Spleen (tissue), 11 donors: ENCODE results near the gene MEF2C. TPM values are rescaled to one million over a fixed set of nuclear protein-coding genes. Genes with fewer than 3 reads are reported as not detected.

ENCODE experiments used
- DNase-seq: peaks from one replicate; pipeline ENCODE4 v3.0.0-alpha.2; 2020
- H3K27ac ChIP-seq, 8 donors: fragments of 200-600 bp; sonication (generic) in 7 of 8; 1 replicate in 4 of 8; 2 replicates in 4 of 8; pipeline versions ENCODE4 v1.5.0 to v1.8.0; 2016 to 2021; ENCODE audit warnings: inconsistent platforms in 4 of 8, mild to moderate bottlenecking in 4 of 8, moderate library complexity in 1 of 8
- H3K27me3 ChIP-seq, 7 donors: fragments of 200-600 bp; sonication (generic) in 6 of 7; replicated peaks in 1 of 7; 1 replicate in 4 of 7; 2 replicates in 3 of 7; pipeline versions ENCODE4 v1.5.0 to v1.8.0; 2016 to 2021; ENCODE audit warnings: inconsistent platforms in 3 of 7, mild to moderate bottlenecking in 1 of 7
- H3K36me3 ChIP-seq, 6 donors: fragments of 200-600 bp; sonication (generic) in 5 of 6; 1 replicate in 4 of 6; 2 replicates in 2 of 6; pipeline versions ENCODE4 v1.5.0 to v1.8.0; 2016 to 2021; ENCODE audit warnings: inconsistent platforms in 2 of 6
- H3K4me1 ChIP-seq, 6 donors: fragments of 200-600 bp; sonication (generic) in 5 of 6; 1 replicate in 3 of 6; 2 replicates in 3 of 6; pipeline versions ENCODE4 v1.5.0 to v1.8.0; 2016 to 2021; ENCODE audit warnings: inconsistent platforms in 3 of 6
- H3K4me3 ChIP-seq, 8 donors: fragments of 200-600 bp; sonication (generic) in 7 of 8; 1 replicate in 4 of 8; 2 replicates in 4 of 8; pipeline versions ENCODE4 v1.5.0 to v1.8.0; 2016 to 2021; ENCODE audit warnings: inconsistent platforms in 4 of 8, mild to moderate bottlenecking in 4 of 8, moderate library complexity in 2 of 8
- H3K9me3 ChIP-seq, 8 donors: fragments of 200-600 bp; sonication (generic) in 7 of 8; 1 replicate in 4 of 8; 2 replicates in 4 of 8; pipeline versions ENCODE4 v1.5.0 to v1.8.0; 2016 to 2021; ENCODE audit warnings: inconsistent platforms in 4 of 8
- POLR2A ChIP-seq, 3 donors: fragments of 450-650 bp; IDR thresholded peaks; one replicate each; pipeline ENCODE4 v1.5.1; 2017; ENCODE audit warnings: antibody characterized with exemption in 3 of 3, mild to moderate bottlenecking in 1 of 3
- POLR2AphosphoS5 ChIP-seq, 3 donors: sonication (generic); formaldehyde crosslinking; IDR thresholded peaks; one replicate each; pipeline ENCODE4 v1.5.1; 2017; ENCODE audit warnings: antibody characterized with exemption in 3 of 3
- WGBS, 5 donors: extraction: QIAGEN DNeasy Blood & Tissue Kit in 3 of 5; methylation state at CpG; one replicate each; pipeline versions ENCODE4 v1.1.5 to v1.1.7; 2013 to 2018; 5-methylcytosine and 5-hydroxymethylcytosine counted together
- intact Hi-C: fragments of 100-400 bp; cut with DNase I; formaldehyde crosslinking; loops from one replicate; pipeline ENCODE4 v1.15.0; 2023; ENCODE audit warnings: low total_unique reads
- polyA plus RNA-seq, 3 donors: library from polyadenylated mRNA; stranded (reverse); fragments of 200-250 nt; gene quantifications; one replicate each; pipeline ENCODE4 v1.2.1, GENCODE V29; 2013
- total RNA-seq, 7 donors: library from RNA; depleted of rRNA in 3 of 7; stranded (reverse); fragments of >200 nt in 3 of 7; fragmentation: NEBNext Ultra II Directional in 4 of 7; extraction: Animal tissue kit (Norgen Biotek cat#: 25700) in 4 of 7; gene quantifications; one replicate each; pipeline versions ENCODE4 v1.1.0 to v1.2.1, GENCODE V29; 2016 to 2021
- TF ChIP-seq, protein P1 (sequence below), 11 experiments: fragments of 200-600 bp in 7 of 11; fragments of 450-650 bp in 4 of 11; sonication (generic) in 4 of 11; IDR thresholded peaks in 8 of 11; conservative IDR thresholded peaks in 3 of 11; 1 replicate in 7 of 11; 2 replicates in 4 of 11; pipeline versions ENCODE4 v1.4.0 to v1.8.0; 2016 to 2021; ENCODE audit warnings: antibody characterized with exemption in 11 of 11, inconsistent platforms in 4 of 11, mild to moderate bottlenecking in 1 of 11
- donor health status: healthy with polysubstance abuse.
- donor health status: DM: no; HTN: no; CAD: no; lungs with moderate emphysema.
- donor health status: DM: no; HTN: no; CAD: no.
- donor health status: Bipolar disorder and iron deficiency.
- donor health status: healthy.
- donor health status: DM: no; HTN: no; CAD: no.
- donor health status: DM: yes; HTN: yes; CAD: no.

MEF2C gene
- total and polyA plus RNA-seq, 10 donors: 19.3 to 153 (median 120) TPM

DNA sequence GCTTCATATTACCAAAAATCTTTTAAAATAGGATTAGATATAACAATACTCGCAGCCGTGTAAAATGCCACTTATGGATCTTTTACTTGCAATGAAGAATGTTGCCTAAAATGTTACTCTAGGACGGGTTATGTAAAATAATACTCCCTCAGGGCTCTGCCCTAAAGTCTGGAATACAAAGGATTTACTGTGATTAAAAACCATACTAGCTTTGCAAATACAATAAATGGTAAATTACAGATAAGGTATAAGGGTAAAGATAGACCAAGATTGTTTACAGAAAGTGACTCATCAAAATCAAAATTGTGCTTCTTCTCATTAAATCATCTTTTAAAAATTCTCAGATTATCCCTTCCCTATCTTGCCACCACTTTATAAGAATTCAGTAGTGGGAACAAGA, 163.6 kb downstream of the MEF2C start:
- Histone ChIP-seq H3K36me3 (peaks cover 0 to 81% (median 35%) of the 10 kb centered on the region in 6 donors), H3K9me3 (no peaks in the 10 kb centered on the region), H3K27me3 (no peaks in the 10 kb centered on the region), H3K4me3 (no peak overlapping the region), H3K4me1 (no peaks in the 10 kb centered on the region), H3K27ac (no peak overlapping the region)
- intact Hi-C loops: no loop called here
- TF ChIP-seq, protein P1, sequence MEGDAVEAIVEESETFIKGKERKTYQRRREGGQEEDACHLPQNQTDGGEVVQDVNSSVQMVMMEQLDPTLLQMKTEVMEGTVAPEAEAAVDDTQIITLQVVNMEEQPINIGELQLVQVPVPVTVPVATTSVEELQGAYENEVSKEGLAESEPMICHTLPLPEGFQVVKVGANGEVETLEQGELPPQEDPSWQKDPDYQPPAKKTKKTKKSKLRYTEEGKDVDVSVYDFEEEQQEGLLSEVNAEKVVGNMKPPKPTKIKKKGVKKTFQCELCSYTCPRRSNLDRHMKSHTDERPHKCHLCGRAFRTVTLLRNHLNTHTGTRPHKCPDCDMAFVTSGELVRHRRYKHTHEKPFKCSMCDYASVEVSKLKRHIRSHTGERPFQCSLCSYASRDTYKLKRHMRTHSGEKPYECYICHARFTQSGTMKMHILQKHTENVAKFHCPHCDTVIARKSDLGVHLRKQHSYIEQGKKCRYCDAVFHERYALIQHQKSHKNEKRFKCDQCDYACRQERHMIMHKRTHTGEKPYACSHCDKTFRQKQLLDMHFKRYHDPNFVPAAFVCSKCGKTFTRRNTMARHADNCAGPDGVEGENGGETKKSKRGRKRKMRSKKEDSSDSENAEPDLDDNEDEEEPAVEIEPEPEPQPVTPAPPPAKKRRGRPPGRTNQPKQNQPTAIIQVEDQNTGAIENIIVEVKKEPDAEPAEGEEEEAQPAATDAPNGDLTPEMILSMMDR (IDR thresholded peaks at IDR 0.05 in 8 of 11, conservative IDR thresholded peaks at IDR 0.05 in 3 of 11): no peak
- TF ChIP-seq POLR2AphosphoS5 (IDR thresholded peaks at IDR 0.05) (no peak), POLR2A (IDR thresholded peaks at IDR 0.05) (no peak)
- no peak for DNase-seq
- 91 to 97% (median 93%) methylated on average over 3 of the region's 3 CpGs for WGBS, 5 donors

DNA sequence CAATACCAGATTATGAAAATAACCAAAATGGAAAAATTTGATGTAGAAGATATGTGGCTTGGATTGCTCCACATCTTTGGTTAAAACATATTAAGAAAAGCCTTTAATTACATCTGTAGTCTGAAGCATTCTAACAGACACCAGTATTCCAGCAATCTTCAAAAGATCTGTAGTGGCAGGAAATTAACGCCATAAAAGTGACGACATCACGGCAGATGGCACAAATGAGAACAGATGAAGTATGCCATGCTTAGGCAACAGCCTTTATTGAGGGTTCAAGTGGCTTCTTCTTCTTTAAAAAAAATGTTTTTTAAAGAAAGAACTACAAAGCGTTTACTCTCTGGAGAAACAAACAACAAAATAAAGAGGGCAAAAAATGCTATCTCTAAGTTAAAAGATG, 164.2 kb downstream of the MEF2C start:
- no peak overlapping the region for H3K4me3 ChIP-seq
- H3K9me3 ChIP-seq: no peaks in the 10 kb centered on the region
- H3K27ac ChIP-seq: no peak overlapping the region
- H3K27me3 ChIP-seq: no peaks in the 10 kb centered on the region
- H3K4me1 ChIP-seq: no peaks in the 10 kb centered on the region
- DNase-seq: no peak
- WGBS, 5 donors: 51 to 85% (median 74%) methylated on average over 4 of the region's 4 CpGs
- TF ChIP-seq POLR2AphosphoS5 (IDR thresholded peaks at IDR 0.05) (no peak), POLR2A (IDR thresholded peaks at IDR 0.05) (no peak)
- TF ChIP-seq, protein P1 (IDR thresholded peaks at IDR 0.05 in 8 of 11, conservative IDR thresholded peaks at IDR 0.05 in 3 of 11): no peak
- intact Hi-C loops: no loop called here
- peaks cover 0 to 75% (median 30%) of the 10 kb centered on the region in 6 donors for H3K36me3 ChIP-seq

DNA sequence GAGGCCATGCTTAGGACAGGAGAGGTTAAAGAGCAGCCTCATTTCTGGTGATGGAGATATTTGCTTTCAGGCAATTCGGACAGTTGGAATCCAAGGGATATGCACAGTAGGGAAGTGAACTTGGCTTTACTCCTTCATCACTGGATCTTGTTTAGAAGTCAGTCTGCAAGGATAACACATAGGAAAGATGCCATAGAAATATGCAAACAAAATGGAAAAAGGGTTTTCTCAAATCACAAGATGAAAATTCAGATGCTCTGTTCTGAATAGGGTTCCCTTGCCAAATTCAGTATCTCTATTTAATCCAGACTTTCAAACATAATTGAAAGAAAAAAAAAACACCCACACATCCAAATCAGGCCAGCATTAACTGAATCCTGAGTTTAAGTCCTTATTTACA, 166.9 kb downstream of the MEF2C start:
- intact Hi-C loops: no loop called here
- H3K9me3 ChIP-seq: no peaks in the 10 kb centered on the region
- H3K4me1 ChIP-seq: no peaks in the 10 kb centered on the region
- 85 to 100% (median 91%) methylated on average over 1 of the region's 1 CpG for WGBS, 5 donors
- peaks cover 0 to 48% (median 6%) of the 10 kb centered on the region in 6 donors for H3K36me3 ChIP-seq
- TF ChIP-seq POLR2AphosphoS5 (IDR thresholded peaks at IDR 0.05): no peak
- no peak for TF ChIP-seq POLR2A (IDR thresholded peaks at IDR 0.05)
- TF ChIP-seq, protein P1 (IDR thresholded peaks at IDR 0.05 in 8 of 11, conservative IDR thresholded peaks at IDR 0.05 in 3 of 11): no peak
- H3K27me3 ChIP-seq: no peaks in the 10 kb centered on the region
- no peak overlapping the region for H3K27ac ChIP-seq
- no peak for DNase-seq
- no peak overlapping the region for H3K4me3 ChIP-seq

DNA sequence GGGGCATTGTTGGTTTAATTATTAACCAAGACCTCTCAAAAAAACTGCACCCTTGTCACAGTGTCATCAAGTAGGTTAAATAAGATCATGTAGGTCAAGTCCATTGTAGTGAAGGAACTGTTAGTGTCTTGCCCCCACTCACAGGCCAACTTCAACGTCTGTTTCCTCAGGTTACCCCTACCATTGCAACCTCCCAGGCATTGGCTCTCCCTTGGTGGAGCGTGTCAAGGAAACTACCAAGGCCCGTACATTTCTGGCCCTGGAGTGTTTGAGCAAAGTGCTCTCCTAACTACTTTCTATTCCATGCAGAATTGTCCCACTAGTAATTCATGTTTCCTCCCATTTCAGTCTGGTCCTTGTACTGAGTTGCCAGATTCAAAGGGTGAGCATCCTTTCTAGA, 167.5 kb downstream of the MEF2C start:
- Histone ChIP-seq H3K9me3 (no peaks in the 10 kb centered on the region), H3K27me3 (no peaks in the 10 kb centered on the region), H3K36me3 (peaks cover 0 to 42% (median 0%) of the 10 kb centered on the region in 6 donors), H3K4me1 (no peaks in the 10 kb centered on the region), H3K4me3 (no peak overlapping the region), H3K27ac (no peak overlapping the region)
- no peak for DNase-seq
- TF ChIP-seq POLR2AphosphoS5 (IDR thresholded peaks at IDR 0.05): peak in 1 of 3 donors; percentile 44
- TF ChIP-seq, protein P1 (IDR thresholded peaks at IDR 0.05 in 8 of 11, conservative IDR thresholded peaks at IDR 0.05 in 3 of 11): no peak
- WGBS, 5 donors: 79 to 92% (median 84%) methylated on average over 3 of the region's 3 CpGs
- intact Hi-C loops: no loop called here
